ENCODE measurements around the gene ANXA10.
"Not testable (repeated sequence)": the region's sequence is repeated elsewhere in the genome, so short reads cannot be mapped to it uniquely, and the experiment has no call there.

Gene ANXA10

DNA sequence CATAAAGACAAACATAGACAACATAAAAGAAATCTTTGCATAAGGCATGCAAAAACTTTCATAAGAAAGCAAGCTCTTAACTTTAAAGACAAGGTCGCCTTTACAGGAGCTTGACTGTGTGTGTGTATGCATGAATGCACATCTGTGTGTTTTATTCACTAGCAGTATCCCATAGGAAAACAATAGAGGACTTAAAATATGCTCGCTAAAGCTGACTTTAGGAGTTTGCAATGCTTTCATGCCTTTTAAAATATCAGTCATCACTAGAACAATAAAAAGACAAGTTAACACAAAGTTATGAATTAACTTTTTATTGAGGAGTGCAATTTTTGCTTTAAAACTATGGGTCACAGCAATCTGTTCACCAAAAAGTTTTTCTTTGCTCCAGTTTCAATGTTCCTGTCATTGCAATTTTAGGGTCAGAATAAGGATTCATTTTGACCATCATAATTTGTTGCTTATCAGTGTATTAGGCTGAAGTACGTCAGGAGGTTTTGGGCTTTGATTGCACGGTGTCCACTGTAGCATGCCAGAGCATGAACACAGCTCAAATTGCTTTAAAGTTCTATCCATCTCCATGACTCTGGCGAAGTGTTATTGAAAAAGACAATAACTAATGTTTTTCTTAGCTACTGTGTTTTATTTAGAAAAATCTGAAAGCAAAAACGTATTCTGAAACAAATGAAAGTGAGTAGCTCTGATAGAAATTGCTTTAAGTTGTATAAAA lies 36.9 kb downstream of the ANXA10 start:
- no peak for FAIRE-seq
- no peak for TF ChIP-seq PAX5 (IDR thresholded peaks at IDR 0.05; ENCODE audit: insufficient read depth, low read length, severe bottlenecking)
- no peak for TF ChIP-seq TAF1 (IDR thresholded peaks at IDR 0.05; ENCODE audit: low read depth, low read length)
- no peak for TF ChIP-seq POLR2A (IDR thresholded peaks at IDR 0.05; ENCODE audit: low read depth, low read length)
- TF ChIP-seq SPI1 (IDR thresholded peaks at IDR 0.05; ENCODE audit: low read depth, low read length): no peak
- no peak for TF ChIP-seq POLR2AphosphoS5 (IDR thresholded peaks at IDR 0.05; ENCODE audit: low read depth, low read length)
- no peak for TF ChIP-seq POU2F2 (IDR thresholded peaks at IDR 0.05; ENCODE audit: low read depth, low read length)

DNA sequence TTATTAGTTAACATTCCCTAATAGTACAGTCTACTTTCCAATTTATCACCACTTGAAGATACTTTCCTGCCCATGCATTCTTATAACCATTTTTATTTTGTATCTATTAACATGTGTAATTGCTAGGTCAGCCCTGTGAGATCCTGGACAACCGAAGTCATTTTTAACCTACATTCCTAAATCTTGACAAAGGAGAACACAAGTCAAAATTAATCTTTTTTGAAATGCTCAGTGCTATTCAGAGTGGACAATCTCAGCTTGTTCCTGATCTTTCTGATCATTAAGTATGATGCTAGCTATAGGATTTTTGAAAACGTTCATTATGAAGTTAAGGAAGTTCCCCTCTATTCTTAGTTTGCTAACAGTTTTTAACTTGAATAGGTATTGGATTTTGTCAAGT lies 37.5 kb downstream of the ANXA10 start:
- TF ChIP-seq POLR2A (IDR thresholded peaks at IDR 0.05; ENCODE audit: low read depth, low read length) (no peak), POU2F2 (IDR thresholded peaks at IDR 0.05; ENCODE audit: low read depth, low read length) (no peak), POLR2AphosphoS5 (IDR thresholded peaks at IDR 0.05; ENCODE audit: low read depth, low read length) (no peak), TAF1 (IDR thresholded peaks at IDR 0.05; ENCODE audit: low read depth, low read length) (no peak), SPI1 (IDR thresholded peaks at IDR 0.05; ENCODE audit: low read depth, low read length) (no peak), PAX5 (IDR thresholded peaks at IDR 0.05; ENCODE audit: insufficient read depth, low read length, severe bottlenecking) (no peak)
- FAIRE-seq (no peak), DNase-seq (ENCODE audit: insufficient read length, low spot score) (no peak)

More for the DNA sequence above, 36.9 kb downstream of the ANXA10 start:
- no peak for DNase-seq (ENCODE audit: insufficient read length, low spot score)

DNA sequence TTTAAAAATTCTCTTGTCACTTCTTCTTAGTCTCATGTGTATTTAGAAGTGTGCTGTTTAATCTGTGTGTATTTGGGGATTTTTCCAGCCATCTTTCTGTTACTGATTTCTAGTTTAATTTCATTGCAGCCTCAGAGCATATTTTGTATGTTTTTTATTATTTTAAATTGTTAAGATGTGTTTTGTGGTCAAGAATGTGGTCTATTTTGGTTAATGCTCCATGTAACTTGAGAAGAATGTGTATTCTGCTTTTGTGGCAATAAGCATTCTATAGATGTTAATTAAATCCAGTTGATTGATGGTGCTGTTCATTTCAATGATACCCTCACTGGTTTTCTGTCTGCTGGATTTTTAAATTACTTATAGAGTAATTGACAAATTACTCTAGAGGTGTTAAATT lies 38.9 kb downstream of the ANXA10 start:
- no peak for TF ChIP-seq POLR2A (IDR thresholded peaks at IDR 0.05; ENCODE audit: low read depth, low read length)
- TF ChIP-seq PAX5 (IDR thresholded peaks at IDR 0.05; ENCODE audit: insufficient read depth, low read length, severe bottlenecking): no peak
- no peak for TF ChIP-seq SPI1 (IDR thresholded peaks at IDR 0.05; ENCODE audit: low read depth, low read length)
- no peak for TF ChIP-seq POU2F2 (IDR thresholded peaks at IDR 0.05; ENCODE audit: low read depth, low read length)
- TF ChIP-seq TAF1 (IDR thresholded peaks at IDR 0.05; ENCODE audit: low read depth, low read length): no peak
- no peak for TF ChIP-seq POLR2AphosphoS5 (IDR thresholded peaks at IDR 0.05; ENCODE audit: low read depth, low read length)
- DNase-seq (ENCODE audit: insufficient read length, low spot score): no peak
- FAIRE-seq: no peak

DNA sequence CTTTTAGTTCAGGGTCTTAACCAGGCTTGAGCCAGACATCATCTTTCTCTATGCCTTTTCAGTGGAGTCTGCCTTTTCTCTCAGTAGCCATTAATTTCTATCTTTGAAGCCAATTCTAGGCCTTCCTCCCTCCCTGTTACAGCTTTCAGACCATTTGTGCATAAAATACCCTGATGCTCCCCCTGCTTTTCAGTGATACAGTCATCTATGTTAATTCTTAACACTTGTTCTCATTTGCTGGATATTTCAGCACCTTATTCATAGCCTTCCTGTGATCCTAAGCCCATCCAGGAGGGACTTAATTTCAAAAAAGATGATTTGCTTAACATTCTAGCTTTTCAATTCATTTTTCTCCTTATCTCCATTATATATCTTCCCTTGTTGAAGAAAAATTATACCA lies 42.3 kb downstream of the ANXA10 start:
- no peak for DNase-seq (ENCODE audit: insufficient read length, low spot score)
- TF ChIP-seq PAX5 (IDR thresholded peaks at IDR 0.05; ENCODE audit: insufficient read depth, low read length, severe bottlenecking) (no peak), POLR2A (IDR thresholded peaks at IDR 0.05; ENCODE audit: low read depth, low read length) (no peak), TAF1 (IDR thresholded peaks at IDR 0.05; ENCODE audit: low read depth, low read length) (no peak), POLR2AphosphoS5 (IDR thresholded peaks at IDR 0.05; ENCODE audit: low read depth, low read length) (no peak), SPI1 (IDR thresholded peaks at IDR 0.05; ENCODE audit: low read depth, low read length) (no peak), POU2F2 (IDR thresholded peaks at IDR 0.05; ENCODE audit: low read depth, low read length) (no peak)
- FAIRE-seq: no peak

DNA sequence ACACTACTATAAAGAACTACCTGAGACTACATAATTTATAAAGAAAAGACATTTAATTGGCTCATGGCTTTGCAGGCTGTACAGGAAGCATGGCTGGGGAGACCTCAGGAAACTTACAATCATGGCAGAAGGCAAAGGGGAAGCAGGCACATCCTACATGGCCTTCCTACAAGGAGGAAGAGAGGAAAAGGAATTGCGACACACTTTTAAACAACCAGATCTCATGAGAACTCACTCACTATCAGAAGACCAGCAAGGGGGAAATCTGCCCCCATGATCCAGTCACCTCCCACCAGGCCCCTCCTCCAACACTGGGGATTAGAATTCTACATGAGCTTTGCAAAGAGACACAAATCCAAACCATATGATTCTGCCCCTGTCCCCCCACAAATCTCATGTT lies 43.5 kb downstream of the ANXA10 start:
- not testable (repeated sequence) for DNase-seq (ENCODE audit: insufficient read length, low spot score); FAIRE-seq

DNA sequence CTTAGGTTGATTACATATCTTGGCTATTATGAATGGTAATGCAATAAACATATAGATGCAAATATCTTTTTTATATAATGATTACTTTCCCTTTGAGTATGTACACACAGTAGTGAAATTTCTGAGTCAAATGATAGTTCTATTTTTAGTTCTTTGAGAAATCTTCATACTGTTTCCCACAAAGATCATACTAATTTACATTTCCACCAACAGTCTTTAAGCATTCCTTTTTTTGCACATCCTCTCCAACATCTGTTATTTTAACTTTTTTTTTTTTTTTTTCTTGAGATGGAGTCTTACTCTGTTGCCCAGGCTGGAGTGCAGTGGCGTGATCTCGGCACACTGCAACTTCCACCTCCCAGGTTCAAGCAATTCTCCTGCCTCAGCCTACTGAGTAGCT lies 45.4 kb downstream of the ANXA10 start:
- not testable (repeated sequence) for DNase-seq (ENCODE audit: insufficient read length, low spot score); FAIRE-seq

DNA sequence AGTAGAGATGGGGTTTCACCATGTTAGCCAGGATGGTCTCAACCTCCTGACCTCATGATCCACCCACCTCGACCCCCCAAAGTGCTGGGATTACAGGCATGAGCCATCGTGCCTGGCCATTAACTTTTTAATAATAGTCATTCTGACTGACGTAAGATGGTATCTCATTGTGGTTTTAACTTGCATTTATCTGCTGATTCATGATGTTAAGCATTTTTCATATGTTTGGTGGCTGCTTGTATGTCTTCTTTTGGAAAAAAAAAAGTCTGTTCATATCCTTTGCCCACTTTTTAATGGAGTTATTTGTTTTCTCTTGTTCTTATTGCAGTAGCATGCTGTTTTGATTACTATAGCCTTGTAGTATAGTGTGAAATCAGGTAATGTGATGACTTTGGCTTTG lies 45.8 kb downstream of the ANXA10 start:
- no peak for FAIRE-seq
- no peak for DNase-seq (ENCODE audit: insufficient read length, low spot score)
- TF ChIP-seq PAX5 (IDR thresholded peaks at IDR 0.05; ENCODE audit: insufficient read depth, low read length, severe bottlenecking) (no peak), POLR2A (IDR thresholded peaks at IDR 0.05; ENCODE audit: low read depth, low read length) (no peak), TAF1 (IDR thresholded peaks at IDR 0.05; ENCODE audit: low read depth, low read length) (no peak), SPI1 (IDR thresholded peaks at IDR 0.05; ENCODE audit: low read depth, low read length) (no peak), POU2F2 (IDR thresholded peaks at IDR 0.05; ENCODE audit: low read depth, low read length) (no peak), POLR2AphosphoS5 (IDR thresholded peaks at IDR 0.05; ENCODE audit: low read depth, low read length) (no peak)

DNA sequence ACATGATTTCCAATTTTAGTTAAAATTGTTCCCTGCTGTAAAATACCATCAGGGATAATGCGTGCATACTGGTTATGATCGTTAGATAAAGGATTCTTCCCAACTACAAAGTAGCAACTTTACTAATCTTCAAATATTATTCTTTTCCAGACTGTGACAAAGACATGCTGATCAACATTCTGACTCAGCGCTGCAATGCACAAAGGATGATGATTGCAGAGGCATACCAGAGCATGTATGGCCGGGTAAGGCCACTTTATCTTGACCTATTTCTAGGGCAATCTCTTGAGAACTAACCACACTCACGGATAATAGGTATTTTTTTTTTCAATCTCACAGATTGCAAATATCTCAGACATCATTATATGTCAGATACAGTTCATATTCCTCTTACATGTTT lies 47.0 kb downstream of the ANXA10 start:
- TF ChIP-seq TAF1 (IDR thresholded peaks at IDR 0.05; ENCODE audit: low read depth, low read length) (no peak), POLR2AphosphoS5 (IDR thresholded peaks at IDR 0.05; ENCODE audit: low read depth, low read length) (no peak), POLR2A (IDR thresholded peaks at IDR 0.05; ENCODE audit: low read depth, low read length) (no peak), POU2F2 (IDR thresholded peaks at IDR 0.05; ENCODE audit: low read depth, low read length) (no peak), PAX5 (IDR thresholded peaks at IDR 0.05; ENCODE audit: insufficient read depth, low read length, severe bottlenecking) (no peak), SPI1 (IDR thresholded peaks at IDR 0.05; ENCODE audit: low read depth, low read length) (no peak)
- no peak for FAIRE-seq
- no peak for DNase-seq (ENCODE audit: insufficient read length, low spot score)

DNA sequence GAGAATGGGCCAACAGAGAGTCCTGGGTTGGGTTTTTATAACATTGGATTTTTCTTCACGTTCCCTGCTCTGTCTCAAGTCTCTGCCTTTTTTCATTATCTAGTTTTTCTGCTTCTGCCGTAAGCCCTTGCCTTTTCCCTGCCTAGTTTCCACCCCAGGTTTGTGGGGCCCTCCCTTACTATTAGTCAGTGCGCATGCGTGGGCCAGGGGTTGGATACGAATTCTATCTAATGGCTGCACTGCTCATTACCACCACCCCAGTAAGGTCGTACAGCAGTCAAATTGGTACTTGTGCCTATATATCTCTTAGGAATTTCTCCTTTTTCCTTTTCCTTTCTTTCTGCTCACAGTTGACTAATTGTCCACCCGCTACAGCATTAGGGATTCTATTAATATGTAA lies 49.4 kb downstream of the ANXA10 start:
- DNase-seq (ENCODE audit: insufficient read length, low spot score): no peak
- FAIRE-seq: no peak
- TF ChIP-seq PAX5 (IDR thresholded peaks at IDR 0.05; ENCODE audit: insufficient read depth, low read length, severe bottlenecking) (no peak), POU2F2 (IDR thresholded peaks at IDR 0.05; ENCODE audit: low read depth, low read length) (no peak), TAF1 (IDR thresholded peaks at IDR 0.05; ENCODE audit: low read depth, low read length) (no peak), POLR2AphosphoS5 (IDR thresholded peaks at IDR 0.05; ENCODE audit: low read depth, low read length) (no peak), SPI1 (IDR thresholded peaks at IDR 0.05; ENCODE audit: low read depth, low read length) (no peak), POLR2A (IDR thresholded peaks at IDR 0.05; ENCODE audit: low read depth, low read length) (no peak)

DNA sequence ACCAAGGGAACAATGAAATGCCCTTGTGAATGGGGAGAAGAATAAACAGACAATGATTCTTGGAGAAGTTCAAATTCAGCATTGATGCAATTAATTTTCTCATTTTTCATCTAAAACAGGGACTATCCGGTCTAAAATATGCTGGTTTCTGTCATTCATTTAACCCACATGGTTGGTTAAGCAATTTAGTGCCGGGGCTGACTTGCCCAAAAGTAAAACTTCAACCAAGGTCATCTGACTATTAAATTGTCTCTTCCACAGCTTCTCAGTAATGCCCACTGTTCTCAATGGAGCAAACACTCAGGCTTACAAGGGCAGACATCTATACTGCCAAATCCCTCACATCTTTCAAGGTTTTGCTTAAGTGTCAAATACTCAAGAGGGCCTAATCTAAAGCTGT lies 51.3 kb downstream of the ANXA10 start:
- no peak for DNase-seq (ENCODE audit: insufficient read length, low spot score)
- FAIRE-seq: no peak
- TF ChIP-seq POLR2AphosphoS5 (IDR thresholded peaks at IDR 0.05; ENCODE audit: low read depth, low read length): no peak
- no peak for TF ChIP-seq PAX5 (IDR thresholded peaks at IDR 0.05; ENCODE audit: insufficient read depth, low read length, severe bottlenecking)
- TF ChIP-seq POU2F2 (IDR thresholded peaks at IDR 0.05; ENCODE audit: low read depth, low read length): no peak
- TF ChIP-seq SPI1 (IDR thresholded peaks at IDR 0.05; ENCODE audit: low read depth, low read length): no peak
- no peak for TF ChIP-seq TAF1 (IDR thresholded peaks at IDR 0.05; ENCODE audit: low read depth, low read length)
- no peak for TF ChIP-seq POLR2A (IDR thresholded peaks at IDR 0.05; ENCODE audit: low read depth, low read length)
